B cell (primary cell): ENCODE results near the gene CBFB.

Source experiments
- CTCF ChIP-seq: fragments of 200-600 bp; IDR thresholded peaks from one replicate; pipeline ENCODE4 v1.8.0; 2022; ENCODE audit warnings: antibody characterized with exemption, mild to moderate bottlenecking
- EZH2 ChIP-seq: IDR thresholded peaks from 2 replicates; pipeline ENCODE4 v1.6.1; 2012; ENCODE audit warnings: borderline replicate concordance, low read depth, mild to moderate bottlenecking, moderate library complexity, low read length; ENCODE audit not compliant: insufficient read depth, poor library complexity, severe bottlenecking

- TF ChIP-seq CTCF (no peak), EZH2 (no peak)
Observed at GRCh38 chr16:67142342-67142741, 113.4 kb downstream of the CBFB start.
